SKM-1 treated with dmso at 0.1 percent for 144 hours (cell line): ENCODE measurements around the gene OGDHL.
"Not testable (repeated sequence)": the region's sequence is repeated elsewhere in the genome, so short reads cannot be mapped to it uniquely, and the experiment has no call there.

Source experiments
- DNase-seq: peaks from one replicate; lab custom pipeline; 2025; ENCODE audit not compliant: unreplicated experiment; lab: John Stamatoyannopoulos, UW

Gene OGDHL

DNA sequence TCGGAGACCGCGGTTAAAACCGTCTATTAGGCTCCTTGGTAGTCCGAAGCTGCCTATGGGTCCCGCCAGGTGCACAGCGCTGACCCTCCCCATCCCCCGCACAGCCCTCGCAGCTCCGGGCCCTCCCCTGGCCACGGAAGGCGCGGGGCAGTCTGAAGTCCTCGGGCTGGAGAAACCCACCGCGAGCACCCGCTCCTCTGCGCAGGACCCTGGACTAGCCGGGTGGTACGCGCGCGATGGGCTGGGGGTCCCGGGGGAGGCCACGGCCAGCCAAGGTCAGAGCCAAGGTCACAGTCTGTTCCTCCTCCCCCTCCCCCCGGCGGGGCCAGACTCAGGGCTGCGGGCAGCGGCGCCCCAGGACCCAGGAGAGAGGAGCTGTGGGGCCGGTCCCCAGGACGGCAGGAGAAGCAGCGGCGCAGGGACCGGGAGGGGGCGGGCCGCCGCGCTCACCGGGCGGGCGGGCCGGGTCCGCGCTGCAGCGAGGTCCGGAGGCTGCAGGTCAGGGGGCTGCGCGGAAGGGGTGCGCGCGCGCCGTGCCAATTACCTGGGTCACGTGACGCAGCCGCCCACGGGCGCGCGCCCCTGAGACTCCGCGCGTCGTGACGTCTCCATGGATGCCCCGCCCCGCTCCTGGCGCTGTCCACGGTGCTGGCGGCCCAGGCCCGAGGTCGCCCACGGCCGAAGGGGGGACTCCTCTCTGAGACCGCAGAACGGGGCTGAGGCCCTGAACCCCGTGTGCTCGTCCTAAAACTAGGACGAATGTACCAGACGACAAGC lies at the start of gene OGDHL:
Gene OGDHL, minus strand, starts transcription at position 535 of the 777 bp plus-strand sequence. CDS start 3,731 bp downstream, outside the sequence.
- DNase-seq = peak; percentile 3

DNA sequence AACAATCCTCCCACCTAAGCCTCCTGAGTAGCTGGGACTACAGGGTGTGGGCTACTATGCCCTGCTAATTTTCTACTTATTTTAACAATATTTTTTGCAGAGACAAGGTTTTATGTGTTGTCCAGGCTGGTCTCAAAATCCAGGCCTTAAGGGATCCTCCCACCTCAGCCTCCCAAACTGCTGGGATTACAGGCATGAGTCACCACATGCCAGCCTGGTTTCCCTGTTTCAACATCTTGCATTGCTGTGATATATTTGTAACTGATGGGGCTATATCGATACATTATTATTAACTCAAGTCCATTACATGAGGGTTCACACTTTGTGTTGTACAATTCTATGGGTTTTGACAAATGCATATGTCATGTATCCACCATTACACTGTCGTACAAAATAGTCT lies 41.9 kb upstream of the OGDHL start:
- DNase-seq = no peak

DNA sequence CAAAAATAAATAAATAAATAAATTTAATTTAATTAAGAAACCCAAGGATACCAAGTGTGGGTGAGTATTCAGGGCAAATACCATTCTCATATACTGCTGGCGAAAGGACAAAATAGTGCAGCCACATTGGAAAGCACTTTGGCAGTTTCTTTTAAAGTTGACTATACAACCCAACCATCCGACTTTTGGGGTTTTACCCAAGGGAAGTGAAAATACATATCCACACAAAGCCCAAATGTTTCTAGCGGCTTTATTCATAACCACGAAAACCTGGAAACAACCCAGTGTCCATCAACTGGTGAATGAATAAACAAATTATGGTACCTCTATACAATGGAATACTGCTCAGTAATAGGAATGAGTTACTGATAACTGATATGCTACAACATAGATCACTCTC lies 36.2 kb upstream of the OGDHL start:
- no peak for DNase-seq

DNA sequence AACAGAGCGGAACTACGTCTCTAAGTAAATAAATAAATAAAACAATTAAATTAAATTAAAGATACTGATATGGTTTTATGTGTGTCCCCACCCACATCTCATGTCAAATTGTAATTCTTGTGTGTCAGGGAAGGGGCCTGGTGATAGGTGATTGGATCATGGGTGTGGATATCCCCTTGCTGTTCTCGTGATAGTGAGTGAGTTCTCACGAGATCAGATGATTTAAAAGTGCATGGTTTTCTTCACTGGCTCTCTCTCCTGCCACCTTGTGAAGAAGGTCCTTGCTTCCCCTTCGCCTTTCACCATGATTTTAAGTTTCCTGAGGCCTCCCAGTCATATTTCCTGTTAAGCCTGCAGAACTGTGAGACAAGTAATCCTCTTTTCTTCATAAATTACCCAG lies 29.0 kb upstream of the OGDHL start:
- no peak for DNase-seq

DNA sequence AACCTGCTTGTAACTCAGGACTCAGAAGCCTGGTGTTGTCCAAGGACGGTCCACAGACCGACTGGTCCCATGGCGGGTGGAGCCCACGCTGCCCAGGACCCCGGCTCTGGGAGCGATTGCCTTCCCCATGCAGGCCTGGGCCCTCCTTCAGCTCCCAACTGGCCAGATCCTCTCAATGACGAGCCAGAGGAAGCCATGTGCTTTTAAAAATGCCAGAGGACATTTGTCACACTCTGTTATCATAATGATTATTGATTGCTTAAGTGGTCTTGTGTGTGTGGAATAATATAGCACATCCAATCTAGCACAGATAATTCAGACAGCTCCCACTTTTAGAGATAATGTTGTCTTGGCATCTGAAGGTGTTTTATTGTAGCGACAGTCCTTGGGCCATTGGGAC lies 22.6 kb upstream of the OGDHL start:
- DNase-seq = no peak

DNA sequence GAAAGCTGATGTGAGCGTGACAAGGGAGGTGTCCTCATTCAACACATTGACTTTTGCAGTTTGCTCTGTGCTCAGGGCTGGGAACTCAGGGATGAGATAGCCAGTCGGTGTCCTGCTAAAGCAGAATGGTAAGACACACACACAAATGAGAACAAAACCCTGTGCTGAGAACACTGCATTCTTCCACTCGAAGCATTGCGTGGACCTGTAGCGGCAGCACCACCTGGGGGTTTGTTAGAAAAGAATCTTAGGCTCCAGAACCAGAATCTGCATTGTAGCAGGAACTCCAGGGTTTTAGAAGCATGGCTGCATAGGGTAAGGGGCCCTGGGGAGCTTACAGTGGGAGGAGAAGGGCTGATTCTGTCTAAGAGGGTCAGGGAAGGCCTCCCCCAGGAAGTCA lies 21.5 kb upstream of the OGDHL start:
- DNase-seq = no peak

DNA sequence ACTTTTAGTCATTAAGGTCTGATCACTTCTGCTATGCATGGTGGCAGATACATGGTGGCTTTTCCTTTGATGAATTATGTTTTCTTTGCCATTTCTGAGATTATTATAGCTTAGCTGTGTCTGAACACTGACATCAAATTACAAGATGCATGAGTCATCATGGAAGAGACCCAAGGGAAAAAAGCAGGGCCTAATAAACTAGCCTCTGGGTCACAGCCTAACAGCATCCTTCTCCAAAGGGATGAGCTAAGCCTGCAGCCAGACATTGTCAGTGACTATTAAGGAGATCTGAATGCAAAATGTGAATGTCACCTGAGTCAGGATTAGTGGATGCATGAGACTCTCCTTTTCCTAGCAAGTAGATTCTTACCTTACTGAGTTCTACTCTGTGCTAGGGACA lies 19.1 kb upstream of the OGDHL start:
- DNase-seq = no peak

DNA sequence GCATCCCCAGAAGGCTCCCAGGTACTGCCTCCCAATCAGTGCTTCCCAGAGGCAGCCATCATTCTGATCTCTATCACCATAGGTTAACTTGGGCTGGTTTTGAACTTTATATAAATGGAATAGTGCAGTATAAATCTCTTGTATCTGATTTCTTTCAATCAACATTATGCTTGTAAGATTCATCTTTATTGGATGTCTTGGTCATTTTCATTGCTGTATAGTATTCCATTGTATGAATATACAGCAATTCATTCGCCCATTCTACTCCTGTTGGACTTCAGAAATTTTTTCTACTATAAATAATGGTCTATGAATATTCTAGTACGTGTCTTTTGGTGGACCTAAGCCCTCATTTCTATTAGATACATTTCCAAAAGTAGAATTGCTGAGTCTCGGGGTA lies 16.1 kb upstream of the OGDHL start:
- no peak for DNase-seq

DNA sequence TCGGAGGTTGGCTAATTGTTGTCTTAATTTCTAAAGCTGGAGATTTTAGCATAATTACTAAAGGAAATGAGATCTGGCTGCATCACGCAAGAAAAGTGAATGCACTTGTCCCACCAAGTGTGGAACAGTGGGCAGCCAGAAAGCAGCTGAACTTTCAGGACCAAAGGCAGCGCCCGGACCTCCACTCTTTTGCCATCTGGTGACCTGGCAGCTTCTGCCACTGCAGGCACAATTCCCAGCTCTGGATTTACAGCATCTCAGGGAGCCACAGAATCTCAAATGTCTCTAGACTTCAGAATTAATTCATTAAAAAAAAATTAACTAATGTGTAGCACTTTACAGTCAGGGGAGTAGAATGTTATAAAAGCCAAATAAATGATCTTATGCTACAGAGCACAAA lies 14.7 kb upstream of the OGDHL start:
- no peak for DNase-seq

DNA sequence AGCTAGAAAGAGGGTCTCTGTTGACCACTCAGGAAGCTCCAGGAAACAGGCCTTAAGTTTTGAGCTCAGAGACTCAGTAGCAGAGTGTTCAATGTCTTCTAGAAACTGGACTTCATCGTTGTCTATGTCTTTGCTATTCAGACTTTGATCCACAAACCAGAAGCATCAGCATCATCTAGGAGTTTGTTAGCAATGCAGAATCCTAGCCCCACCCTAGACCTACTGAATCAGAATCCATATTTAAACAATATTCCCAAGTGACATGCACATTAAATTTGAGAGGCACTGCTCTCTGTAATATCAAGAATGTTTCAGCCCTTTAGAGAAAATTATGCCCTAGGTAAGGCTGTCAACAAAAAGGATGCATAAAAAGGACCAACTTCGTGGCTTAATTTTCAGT lies 12.9 kb upstream of the OGDHL start:
- no peak for DNase-seq

DNA sequence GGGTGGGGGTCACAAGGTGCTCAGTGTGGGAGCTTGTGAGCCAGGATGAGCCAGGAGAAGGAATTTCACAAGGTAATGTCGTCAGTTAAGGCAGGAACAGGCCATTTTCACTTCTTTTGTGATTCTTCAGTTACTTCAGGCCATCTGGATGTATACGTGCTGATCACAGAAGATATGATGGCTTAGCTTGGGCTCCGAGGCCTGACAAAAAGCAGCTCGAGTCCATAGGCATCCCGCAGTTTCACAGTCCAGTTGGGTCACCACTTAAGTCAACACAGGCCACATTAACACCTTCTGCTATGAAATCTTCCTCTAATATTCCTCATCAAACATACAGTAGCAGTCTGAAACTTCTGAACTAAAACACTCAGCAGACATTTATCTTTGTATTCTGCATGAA lies 10.8 kb upstream of the OGDHL start:
- DNase-seq = not testable (repeated sequence)

DNA sequence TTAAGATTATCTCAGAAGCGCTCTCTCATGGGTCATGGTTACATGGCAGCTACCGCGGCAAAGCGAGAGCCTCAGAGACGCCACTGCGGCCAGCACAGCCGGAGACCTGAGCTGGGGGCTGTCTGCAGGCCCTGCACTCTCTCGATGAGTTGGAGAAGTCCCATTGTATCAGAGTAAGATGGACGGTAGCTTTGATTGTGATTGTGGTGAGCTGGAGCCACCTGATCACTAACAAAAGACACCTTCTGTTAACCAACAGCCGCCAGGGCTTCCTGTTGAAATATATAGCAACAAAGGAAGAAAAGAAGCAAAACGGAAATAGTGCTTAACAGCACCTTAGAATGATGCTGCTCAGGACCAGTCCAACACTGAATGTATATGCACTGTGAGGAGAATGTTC lies 8.9 kb upstream of the OGDHL start:
- not testable (repeated sequence) for DNase-seq

DNA sequence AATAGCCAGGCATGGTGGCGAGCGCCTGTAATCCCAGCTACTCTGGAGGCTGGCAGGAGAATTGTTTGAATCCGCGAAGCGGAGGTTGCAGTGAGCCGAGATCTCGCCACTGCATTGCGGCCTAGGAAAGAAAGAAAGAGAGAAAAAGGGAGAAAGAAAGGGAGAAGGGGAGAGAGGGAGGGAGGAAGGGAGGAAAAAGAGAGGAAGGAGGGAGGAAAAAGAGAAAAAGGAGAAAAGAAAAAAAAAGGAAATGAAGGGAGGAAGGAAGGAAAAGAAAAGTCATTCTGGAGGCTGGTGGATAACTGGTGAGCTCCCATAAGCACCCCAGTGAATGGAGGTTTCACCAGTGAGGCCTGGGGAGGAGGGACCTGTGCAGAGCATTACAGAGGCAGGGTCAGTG lies 7.6 kb upstream of the OGDHL start:
- DNase-seq = no peak

DNA sequence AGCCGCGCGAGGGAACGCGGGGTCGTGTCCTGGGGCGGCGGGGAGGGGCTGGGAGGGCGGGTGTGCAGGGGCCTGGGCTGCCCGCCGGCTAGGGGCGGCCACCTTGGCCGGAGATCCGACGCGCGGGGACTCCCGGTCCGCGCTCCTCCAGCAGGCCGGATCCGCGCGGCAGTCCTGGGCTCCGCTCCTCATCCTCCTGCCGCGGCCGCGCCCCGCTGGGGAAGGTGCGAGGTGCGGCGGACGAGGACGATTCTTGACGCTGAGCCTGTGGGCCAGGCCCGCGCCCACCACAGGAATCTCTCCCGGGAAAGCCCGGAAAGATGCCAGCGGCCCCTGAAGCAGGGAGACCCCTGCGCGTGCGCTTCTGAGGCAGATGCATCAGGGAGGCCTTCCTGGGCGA lies 6.6 kb upstream of the OGDHL start:
- DNase-seq = no peak

DNA sequence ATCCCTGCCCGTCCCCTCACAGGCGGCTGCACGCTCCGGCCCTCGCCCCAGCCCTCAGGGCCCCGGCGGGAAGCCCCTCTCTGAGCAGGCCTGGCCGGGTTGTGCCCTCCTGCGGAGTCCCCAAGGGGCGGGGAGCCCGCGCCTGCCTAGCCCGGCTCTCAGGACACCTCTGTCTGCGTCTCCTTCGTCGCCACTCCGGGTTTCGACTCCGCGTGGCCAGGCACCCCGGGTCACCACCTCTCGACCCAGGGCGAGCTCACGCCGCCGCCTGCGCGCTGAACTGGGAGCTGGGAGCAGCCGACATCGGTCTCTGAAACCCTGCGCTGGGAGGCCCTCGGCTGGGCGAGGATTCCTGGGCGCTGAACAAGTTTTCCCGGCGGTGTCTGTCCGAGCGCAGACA lies 6.2 kb upstream of the OGDHL start:
- no peak for DNase-seq

DNA sequence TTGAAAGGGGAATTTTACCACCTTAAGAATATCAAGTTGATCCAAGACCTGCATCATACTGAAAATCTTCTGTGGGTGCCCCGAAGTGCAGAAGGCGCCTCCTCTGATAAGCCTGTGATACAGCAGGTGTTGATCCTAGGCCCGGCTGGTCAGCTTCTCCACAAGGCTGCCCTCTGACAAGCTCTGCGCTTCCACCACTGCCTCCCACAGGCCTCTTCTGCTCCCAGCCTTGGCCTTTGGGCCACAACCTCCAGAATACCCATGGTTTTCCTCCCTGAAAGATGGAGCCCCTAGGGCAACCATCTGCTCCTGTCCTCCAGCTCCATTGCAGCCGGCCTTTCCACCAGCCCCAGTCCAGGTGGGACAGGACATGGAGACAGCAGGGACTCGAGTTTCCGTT lies 5.6 kb upstream of the OGDHL start:
- no peak for DNase-seq

DNA sequence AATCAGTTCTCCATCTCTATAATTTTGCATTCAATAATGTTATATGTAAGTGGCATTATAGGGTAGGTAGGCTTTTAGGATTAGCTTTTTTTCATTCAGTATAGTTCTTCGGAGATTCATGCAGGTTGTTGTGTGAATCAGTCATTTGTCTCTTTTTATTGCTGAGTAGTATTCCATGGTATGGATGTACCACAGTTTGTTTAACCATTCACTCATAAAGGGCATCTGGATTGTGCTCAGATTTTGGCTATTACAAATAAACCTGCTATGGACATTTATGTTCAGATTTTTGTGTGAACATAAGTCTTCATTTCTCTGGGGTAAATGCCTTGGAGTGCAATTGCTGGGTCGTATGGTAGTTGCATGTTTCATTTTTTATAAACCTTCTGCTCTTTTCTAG lies 4.4 kb upstream of the OGDHL start:
- DNase-seq = no peak

DNA sequence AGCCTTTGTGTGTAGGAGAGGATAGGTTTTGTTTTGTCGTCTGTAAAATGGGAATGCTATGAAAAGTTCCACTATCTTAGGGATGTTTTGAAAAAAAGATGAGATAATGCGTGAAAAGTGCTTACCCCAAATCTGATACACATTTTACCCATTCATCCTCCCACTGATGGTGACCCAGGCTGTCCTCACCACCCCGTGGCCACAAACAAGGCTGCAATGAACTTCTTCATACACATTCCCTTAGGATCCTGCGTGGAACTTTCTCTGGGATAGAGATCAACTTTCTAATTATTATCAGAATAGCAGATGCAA lies 399 bp upstream of the OGDHL start:
- DNase-seq = no peak

DNA sequence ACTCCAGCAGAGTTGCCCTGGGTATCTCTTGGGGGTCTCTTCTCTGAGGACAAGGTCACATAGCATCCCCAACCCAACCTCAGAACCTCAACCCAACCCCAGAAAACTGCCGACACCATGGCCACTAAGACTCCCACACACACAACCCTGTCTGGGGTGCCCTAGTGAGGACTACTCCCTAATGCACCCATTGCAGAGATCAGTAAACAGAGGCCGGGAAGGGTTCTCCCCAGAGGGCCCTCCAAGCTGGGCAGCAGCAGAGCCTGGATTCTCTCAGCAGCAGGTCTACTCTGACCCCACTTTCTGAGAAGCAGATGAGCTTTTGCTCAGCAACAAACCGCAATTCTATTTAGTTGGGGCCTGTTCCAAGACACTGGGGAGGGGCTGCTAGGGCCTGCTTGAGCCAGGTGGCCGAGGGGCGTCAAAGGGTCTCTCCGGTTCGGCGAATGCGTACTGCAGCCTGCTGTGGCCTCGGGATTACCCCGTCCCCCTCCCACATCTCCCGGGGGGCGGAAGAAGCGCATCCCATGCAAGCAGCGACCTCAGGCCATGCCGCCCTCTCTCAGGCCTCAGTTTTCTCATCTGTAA lies 828 bp downstream of the OGDHL start:
- DNase-seq = no peak

DNA sequence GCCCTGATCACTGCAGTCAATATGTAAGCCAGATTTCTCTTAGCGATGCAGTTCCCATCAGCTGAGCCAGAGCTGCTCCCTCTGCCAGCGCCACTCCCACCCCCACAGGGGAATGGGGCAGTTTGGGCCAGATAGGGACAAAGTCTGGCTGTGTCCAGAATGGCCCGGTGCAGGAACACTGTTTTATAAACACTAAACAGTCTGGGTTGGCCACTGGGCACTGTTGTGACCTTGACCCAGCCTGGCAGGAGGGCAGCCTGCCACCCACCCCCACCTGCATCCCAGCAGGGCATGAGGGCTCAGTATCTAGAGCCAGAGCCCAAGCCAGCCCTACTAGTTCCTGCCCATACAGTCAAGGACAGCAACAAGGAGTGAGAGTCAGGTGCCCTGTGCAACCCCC lies 1.3 kb downstream of the OGDHL start:
- no peak for DNase-seq

DNA sequence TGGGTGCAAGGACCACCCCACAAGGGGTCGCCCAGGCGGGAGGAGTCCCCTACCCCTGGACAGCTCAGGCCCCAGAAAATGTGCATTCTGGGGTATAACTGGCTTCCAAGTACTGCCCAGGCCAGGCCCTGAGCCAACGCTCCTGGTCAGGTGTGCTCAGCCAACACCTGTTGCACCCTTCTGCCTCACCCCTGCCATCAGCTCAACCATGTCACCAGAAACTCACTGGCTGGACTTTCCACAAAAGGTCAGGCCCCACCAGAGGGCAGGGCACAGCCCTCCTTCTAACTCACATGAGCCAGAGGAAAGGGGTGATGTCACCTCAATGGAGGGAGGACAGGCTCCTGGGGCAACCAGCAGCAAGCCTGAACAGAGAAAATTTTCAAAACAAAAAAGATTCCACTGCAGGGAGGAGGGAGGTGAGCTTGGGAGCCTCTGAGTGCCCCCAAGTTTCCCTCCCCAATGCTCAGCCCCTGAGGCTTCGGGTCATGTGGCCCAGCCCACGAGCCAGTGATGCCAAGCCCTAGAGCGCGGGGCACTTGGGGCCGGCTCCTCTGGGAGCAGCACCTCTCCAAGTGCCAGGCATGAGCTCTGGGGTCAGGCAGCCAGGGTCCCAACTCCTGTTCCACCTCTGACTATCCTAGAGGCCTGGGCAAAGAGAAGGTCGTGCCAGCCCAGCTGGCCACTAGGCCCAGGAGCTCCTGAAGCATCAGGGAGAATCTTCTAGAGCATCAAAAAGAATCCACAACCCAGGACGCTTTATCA lies 2.2 kb downstream of the OGDHL start:
- no peak for DNase-seq

DNA sequence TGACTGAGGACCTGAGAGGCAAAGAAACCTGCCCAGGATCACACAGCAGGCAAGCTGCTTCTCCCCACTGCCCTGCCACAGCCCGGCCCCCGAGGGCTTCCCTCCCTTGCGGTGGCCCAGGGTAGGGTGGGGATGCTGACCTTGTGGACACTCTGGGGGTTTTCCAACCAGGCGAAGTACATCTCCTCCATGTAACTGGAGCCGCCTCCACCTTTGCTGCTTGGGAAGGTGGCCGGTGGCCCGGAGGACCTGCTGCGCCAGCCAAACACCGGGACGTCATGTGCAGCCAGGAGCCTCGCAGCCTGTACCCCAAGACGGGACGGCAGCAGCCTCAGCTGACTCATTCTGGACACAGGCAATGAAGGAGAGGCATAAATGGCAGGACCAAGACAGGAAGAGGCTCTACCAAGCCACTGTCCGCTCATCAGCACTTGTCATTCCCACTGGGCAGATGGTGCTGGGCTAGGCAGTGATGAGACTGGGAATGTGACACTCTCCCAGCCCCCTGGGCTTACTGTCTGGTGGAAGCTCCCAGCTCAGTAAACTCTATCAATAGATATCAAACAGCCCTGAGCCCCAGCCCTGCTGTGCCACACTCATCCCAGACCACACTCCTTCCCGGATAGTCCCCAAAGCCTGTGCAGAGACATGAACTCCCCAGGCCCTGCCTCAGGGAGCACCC lies 3.7 kb downstream of the OGDHL start:
- no peak for DNase-seq
